ENCODE measurements around the gene LZTR1.

Gene LZTR1

GRCh38 chr22:20949698-20950183, 32.4 kb upstream of the LZTR1 start:
- no peak for DNase-seq (ENCODE audit: low read depth in 2 of 2, low spot score in 1 of 2)

- no peak for DNase-seq (ENCODE audit: low read depth in 2 of 2, low spot score in 1 of 2)
Observed at GRCh38 chr22:20951151-20951931, 30.8 kb upstream of the LZTR1 start.

GRCh38 chr22:20951932-20952380, 30.1 kb upstream of the LZTR1 start:
- no peak for DNase-seq (ENCODE audit: low read depth in 2 of 2, low spot score in 1 of 2)

- no peak for DNase-seq (ENCODE audit: low read depth in 2 of 2, low spot score in 1 of 2)
Observed at GRCh38 chr22:20952544-20953341, 29.4 kb upstream of the LZTR1 start.

- no peak for DNase-seq (ENCODE audit: low read depth in 2 of 2, low spot score in 1 of 2)
Observed at GRCh38 chr22:20953342-20953608, 28.8 kb upstream of the LZTR1 start.

GRCh38 chr22:20953668-20954500, 28.2 kb upstream of the LZTR1 start:
- no peak for DNase-seq (ENCODE audit: low read depth in 2 of 2, low spot score in 1 of 2)

GRCh38 chr22:20955548-20955947, 26.5 kb upstream of the LZTR1 start:
- DNase-seq (ENCODE audit: low read depth in 2 of 2, low spot score in 1 of 2), result no peak

GRCh38 chr22:20956258-20957101, 25.6 kb upstream of the LZTR1 start:
- DNase-seq (ENCODE audit: low read depth in 2 of 2, low spot score in 1 of 2), result no peak

- no peak for DNase-seq (ENCODE audit: low read depth in 2 of 2, low spot score in 1 of 2)
Observed at GRCh38 chr22:20957102-20957682, 24.9 kb upstream of the LZTR1 start.

- no peak for DNase-seq (ENCODE audit: low read depth in 2 of 2, low spot score in 1 of 2)
Observed at GRCh38 chr22:20957683-20958431, 24.2 kb upstream of the LZTR1 start.

- no peak for DNase-seq (ENCODE audit: low read depth in 2 of 2, low spot score in 1 of 2)
Observed at GRCh38 chr22:20959578-20960461, 22.3 kb upstream of the LZTR1 start.

- DNase-seq (ENCODE audit: low read depth in 2 of 2, low spot score in 1 of 2), result no peak
Observed at GRCh38 chr22:20960609-20961008, 21.5 kb upstream of the LZTR1 start.

GRCh38 chr22:20962491-20962945, 19.6 kb upstream of the LZTR1 start:
- DNase-seq (ENCODE audit: low read depth in 2 of 2, low spot score in 1 of 2), result no peak

- no peak for DNase-seq (ENCODE audit: low read depth in 2 of 2, low spot score in 1 of 2)
Observed at GRCh38 chr22:20963201-20964052, 18.7 kb upstream of the LZTR1 start.

GRCh38 chr22:20964090-20964798, 17.9 kb upstream of the LZTR1 start:
- DNase-seq (ENCODE audit: low read depth in 2 of 2, low spot score in 1 of 2), result no peak

- DNase-seq (ENCODE audit: low read depth in 2 of 2, low spot score in 1 of 2), result no peak
Observed at GRCh38 chr22:20964799-20965103, 17.3 kb upstream of the LZTR1 start.

Data from stimulated activated CD8-positive, alpha-beta memory T cell treated with anti-CD3 and anti-CD28 coated beads, Interleukin-4, amount 100 ng/mL, for 4 hours (primary cell).